ENCODE data around the gene LCA5L.
A peak's percentile ranks its signal among the peaks of the same experiment; 100 is the strongest.
"Not testable (repeated sequence)": the region's sequence is repeated elsewhere in the genome, so short reads cannot be mapped to it uniquely, and the experiment has no call there.

LCA5L gene

GRCh38 chr21:39451332-39452206, 6.0 kb upstream of the LCA5L start, which contains the start of gene SH3BGR:
SH3BGR (plus strand) TSS chr21:39451970; CDS start chr21:39452097, 127 bp downstream.
- DNase-seq, result peak; percentile 36

GRCh38 chr21:39447264-39447663, 1.7 kb upstream of the LCA5L start:
- DNase-seq, result no peak

GRCh38 chr21:39444421-39445180, 977 bp downstream of the LCA5L start:
- peak; percentile 70 for DNase-seq

- peak; percentile 60 for DNase-seq
Observed at GRCh38 chr21:39441502-39442475, 3.8 kb downstream of the LCA5L start.

- no peak for DNase-seq
Observed at GRCh38 chr21:39439232-39439631, 6.3 kb downstream of the LCA5L start.

- no peak for DNase-seq
Observed at GRCh38 chr21:39434950-39435349, 10.6 kb downstream of the LCA5L start.

- no peak for DNase-seq
Observed at GRCh38 chr21:39430954-39431353, 14.6 kb downstream of the LCA5L start.

- peak; percentile 20 for DNase-seq
Observed at GRCh38 chr21:39430457-39430856, 15.1 kb downstream of the LCA5L start.

- no peak for DNase-seq
Observed at GRCh38 chr21:39430016-39430415, 15.6 kb downstream of the LCA5L start.

GRCh38 chr21:39429445-39429844, 16.1 kb downstream of the LCA5L start:
- DNase-seq, result no peak

- no peak for DNase-seq
Observed at GRCh38 chr21:39422527-39423241, 22.9 kb downstream of the LCA5L start.

GRCh38 chr21:39419204-39419603, 26.4 kb downstream of the LCA5L start:
- not testable (repeated sequence) for DNase-seq

GRCh38 chr21:39406065-39406464, 39.5 kb downstream of the LCA5L start:
- no peak for DNase-seq

- DNase-seq, result peak; percentile 23
Observed at GRCh38 chr21:39400173-39400572, 45.4 kb downstream of the LCA5L start.

GRCh38 chr21:39397646-39398385, 47.8 kb downstream of the LCA5L start:
- DNase-seq, result no peak

- no peak for DNase-seq
Observed at GRCh38 chr21:39392981-39393380, 52.6 kb downstream of the LCA5L start.

GRCh38 chr21:39390212-39390765, 55.3 kb downstream of the LCA5L start:
- no peak for DNase-seq

- DNase-seq, result no peak
Observed at GRCh38 chr21:39388811-39389155, 56.8 kb downstream of the LCA5L start.

- peak; percentile 92 for DNase-seq
Observed at GRCh38 chr21:39388038-39388810, 57.4 kb downstream of the LCA5L start.

- DNase-seq, result peak; percentile 97
Observed at GRCh38 chr21:39387461-39388037, 58.0 kb downstream of the LCA5L start.
